GM21423 (cell line): ENCODE data around the gene JPH4.

ENCODE experiments used
- ATAC-seq: cut with Tn5 transposase; IDR thresholded peaks from one replicate; pipeline ENCODE4 v1.9.1; 2021; ENCODE audit warnings: mild to moderate bottlenecking, moderate library complexity; ENCODE audit not compliant: unreplicated experiment

Gene JPH4

DNA sequence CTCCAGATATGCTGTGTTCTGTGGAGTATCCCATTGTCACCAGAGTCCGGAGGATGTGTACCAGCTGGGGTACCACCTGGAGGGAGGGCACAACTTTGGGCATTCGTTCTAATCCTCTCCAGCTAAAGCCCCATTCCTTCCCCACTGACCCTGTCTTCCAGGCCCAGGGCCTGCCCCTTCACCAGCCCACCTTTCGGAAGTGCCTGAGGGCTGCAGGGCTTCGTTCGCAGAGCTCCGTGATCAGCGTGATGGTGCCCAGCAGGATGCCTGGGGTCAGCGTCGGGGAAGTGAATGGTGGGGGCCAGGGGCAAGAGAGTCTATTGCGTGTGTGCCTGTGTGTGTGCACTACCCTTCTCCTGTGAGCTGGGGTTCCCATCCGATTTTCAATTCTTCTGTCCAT is 13.0 kb downstream of the JPH4 start:
- ATAC-seq, result no peak

DNA sequence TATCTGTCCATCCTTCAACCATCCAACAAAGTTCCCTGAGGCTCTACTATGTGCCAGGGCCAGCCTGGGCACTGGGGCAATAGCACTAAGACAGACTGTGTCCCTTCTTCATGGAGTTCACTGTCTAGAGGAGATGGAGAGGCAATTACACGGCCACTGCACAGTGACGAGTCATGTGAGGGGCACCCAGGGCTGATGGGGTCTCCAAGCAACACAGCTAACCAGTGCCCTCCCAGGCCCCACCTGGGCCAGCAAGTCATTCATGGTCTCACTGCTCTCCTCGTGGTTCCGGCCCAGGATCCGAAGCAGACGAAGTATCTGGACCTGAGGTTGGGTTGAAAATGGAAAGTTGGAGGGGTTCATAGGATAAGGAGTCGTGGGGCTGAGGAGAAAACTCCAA is 13.7 kb downstream of the JPH4 start:
- ATAC-seq, result no peak

DNA sequence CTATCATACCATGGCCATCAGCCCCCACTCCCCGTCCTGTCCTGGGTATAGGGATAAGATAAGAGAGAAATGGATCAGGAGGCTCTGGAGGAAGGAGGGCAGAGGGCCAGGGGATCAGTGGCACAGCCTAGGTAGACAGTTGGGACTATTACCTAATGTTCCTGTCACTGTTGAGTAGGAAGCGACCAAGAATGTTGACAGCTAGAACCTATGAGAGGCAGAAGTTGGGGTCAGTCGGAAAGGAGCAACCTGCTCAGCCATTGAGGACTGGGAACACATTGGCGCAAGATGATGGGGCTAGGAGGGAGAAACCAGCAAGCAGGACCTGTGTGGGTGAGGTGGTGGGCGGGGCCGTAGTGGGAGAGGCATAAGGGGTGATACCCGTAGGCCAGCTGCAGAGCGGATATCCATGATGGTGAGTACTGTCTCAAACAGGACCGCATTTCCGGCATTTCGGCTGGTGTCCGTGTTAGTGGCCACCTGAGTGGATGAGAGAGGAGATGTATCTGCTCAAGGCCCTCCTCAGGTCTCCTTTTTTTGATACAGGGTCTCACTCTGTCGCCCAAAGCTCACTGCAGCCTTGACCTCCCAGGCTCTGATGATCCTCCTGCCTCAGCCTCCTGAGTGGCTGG is 14.3 kb downstream of the JPH4 start:
- ATAC-seq, result no peak

DNA sequence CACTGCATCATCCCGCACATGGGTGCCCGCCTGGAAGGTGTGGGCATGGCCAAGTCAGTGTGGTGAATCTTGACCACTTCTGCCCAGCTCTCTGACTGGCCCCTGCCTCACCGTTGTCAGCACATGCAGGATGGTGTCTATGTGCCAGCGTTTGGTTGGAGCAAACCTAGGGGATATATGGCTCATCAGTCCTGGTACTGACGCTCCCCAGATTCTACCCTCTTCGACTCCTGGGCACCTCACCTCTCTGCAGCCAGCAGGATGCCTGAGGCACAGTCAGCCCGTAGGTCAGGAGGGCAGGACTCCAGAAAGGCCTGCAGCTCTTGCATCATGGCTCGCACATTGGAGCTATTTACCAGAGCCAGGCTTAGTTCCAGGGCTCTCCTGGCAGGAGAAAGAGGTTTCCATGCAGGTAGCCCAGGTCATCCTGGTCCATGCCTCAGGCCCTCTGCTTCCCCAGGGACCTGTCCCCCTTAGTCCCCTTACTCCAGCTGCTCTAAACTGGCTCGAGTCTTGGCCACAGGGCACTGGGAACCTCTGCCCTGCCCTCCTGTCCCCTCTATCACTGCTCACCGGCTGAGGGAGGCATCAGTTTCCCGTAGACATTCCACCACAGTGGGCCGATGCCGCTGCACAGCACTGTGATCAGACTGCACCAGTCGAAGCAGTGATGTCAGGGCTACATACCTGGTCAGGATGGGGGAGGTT is 15.0 kb downstream of the JPH4 start:
- ATAC-seq, result no peak

DNA sequence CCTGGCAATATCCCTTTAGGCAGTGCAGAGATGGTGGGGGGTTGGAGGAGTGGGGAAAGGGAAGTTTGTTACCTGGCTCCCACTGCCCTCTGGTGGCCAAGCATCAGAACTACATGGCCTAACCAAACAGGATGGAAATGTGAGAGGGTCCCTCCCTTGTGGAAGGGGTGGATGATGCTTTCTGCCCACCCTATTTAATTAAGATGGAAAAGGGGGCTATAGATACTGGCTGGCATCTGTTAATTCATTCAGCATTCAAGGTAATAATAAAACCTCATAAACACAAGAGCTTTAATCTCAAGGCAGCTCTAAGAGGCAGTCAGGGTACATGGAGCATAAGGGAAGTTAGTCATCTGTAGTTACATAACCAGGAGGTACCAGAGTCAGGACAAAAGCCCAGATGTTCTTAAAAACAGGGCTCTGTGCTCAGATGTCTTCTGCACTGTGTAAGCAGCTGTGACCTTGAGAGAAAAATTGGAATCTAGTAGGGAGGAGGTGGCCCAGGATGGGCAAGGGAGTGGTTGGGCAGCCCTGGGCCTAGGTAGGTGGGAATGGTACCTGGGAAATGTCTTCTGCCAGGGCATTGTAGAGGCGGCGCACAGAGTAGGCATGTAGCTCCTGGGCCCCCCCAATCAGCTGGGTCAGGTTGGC is 15.6 kb downstream of the JPH4 start:
- ATAC-seq, result no peak

DNA sequence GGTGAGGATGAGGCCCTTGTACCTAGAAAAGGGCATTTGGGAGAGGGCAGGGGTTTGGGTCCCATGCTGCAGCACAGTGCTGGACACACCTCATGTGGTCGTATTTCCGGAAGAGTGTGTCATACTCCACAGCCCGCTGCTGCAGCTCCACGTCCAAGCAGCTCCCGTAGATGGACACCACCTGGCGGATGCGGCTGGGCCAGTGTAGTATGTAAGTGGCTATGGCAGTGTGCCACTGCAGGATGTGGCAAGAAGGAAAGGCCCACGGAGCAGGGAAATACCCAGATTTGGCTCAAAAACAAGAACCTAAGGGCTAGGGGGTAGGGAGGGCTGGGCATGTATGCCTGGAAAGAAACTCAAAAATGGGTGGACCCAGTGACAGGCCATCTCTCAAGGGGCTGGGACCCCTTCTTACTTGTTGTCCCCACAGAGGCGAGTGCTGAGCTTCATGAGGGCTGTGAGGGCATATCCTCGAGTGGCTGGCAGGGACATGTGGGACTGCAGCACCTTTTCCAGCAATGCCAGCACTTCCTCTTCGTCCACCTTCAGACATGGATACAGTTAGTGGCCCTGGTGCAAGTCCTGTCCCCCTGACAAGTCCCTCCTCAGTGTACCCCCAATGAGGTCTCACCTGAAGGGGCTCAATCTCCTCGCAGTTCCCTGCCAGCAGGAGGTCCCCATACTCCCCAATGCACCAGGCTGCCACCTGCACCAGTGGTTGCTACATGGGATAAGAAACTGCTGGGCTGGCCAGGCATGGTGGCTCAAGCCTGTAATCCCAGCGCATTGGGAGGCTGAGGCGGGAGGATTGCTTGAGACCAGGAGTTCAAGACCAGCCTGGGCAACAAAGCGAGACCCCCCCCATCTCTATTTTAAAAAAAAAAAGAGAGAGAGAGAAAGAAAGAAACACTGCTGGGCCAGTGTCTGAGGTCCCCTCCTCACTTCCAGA is 16.4 kb downstream of the JPH4 start:
- no peak for ATAC-seq

DNA sequence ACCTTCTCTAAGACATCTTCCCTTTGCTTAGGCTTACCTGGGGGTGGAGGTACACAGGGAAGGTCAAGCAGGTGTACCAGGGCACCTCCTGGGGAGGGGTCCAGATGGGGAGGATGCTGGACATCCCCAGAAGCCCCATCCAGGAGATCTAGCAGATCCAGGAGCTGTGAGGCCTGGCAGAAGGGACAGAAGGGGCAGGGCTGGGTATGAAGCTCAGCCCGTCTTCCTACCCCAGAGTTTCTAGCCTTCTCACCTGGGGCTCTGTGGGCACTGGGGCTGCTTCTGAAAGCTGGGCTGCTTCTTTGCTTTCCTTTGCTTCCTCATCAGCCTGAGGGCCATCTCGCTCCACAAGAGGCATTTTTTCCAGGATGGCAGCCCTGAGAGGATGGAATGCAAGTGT is 17.3 kb downstream of the JPH4 start:
- no peak for ATAC-seq

DNA sequence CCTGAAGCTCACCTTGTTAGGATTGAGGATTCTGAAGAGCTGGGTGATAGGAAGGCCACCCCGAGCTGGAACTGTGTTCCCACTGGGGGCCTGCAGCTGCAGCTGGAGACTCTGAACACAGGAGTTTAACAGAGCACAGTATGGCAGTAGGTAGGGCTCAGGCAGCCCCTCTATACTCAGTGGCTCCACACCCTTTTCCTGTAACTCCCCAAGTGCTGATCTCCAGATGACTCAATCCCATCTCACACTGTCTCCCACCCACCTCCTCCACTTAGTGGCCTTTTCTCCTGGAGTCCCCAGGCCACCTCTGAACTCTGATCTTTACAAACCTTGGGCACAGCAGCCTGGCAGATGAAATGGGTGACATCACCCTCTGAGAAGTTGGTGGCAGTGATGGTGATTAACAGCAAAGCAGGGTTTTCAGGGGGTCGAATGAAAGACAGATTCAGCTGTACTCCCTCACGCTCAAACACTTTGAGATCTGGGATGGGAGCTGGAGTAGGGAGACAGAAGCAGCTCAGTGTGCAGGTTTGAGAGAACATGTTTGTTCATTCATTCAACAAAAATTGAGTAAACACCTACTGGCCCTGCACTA is 18.6 kb downstream of the JPH4 start:
- no peak for ATAC-seq

DNA sequence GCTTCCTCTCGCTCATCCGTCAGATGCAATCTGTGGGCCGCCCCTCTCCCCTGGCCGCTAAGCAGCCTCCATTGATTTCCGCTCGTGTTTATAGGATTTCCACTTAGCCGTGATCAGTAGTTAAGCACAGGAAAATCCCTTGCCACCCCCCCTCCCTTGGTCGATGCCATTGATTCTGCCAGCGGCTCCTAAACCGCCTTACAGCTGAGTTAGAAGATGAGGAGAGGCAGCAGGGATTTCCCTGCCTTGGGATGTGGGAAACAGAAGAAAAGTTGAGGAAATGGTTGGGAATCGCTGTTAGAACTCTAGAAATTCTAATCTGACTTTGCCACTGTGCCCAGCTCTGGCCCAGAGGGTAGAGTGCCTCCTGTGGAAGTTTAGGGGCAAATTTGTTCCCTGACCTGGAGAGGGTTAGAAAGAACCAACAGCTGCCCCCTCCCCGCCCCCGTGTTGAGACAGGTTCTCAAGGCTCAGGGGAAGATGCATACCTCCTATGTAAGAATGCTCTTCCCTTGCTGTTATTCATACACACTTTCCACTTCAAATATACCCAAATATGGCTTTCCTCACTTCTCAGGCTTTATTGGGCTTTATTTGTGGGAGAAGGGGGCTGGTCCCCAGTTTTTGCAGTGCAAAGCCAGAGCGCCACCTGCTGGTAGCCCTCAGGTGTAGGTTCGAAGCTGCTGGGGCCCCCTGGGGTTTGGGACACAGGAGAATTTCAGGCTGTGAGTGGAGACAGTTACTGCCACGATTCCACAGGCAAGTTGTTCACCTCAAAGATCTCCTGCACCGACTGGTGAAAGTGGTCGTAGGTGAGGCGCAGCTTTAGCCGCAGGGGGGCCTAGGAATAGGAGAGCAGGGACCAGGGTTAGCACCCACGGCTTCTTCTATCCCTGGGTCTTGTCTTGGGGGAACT is 19.3 kb downstream of the JPH4 start:
- no peak for ATAC-seq

DNA sequence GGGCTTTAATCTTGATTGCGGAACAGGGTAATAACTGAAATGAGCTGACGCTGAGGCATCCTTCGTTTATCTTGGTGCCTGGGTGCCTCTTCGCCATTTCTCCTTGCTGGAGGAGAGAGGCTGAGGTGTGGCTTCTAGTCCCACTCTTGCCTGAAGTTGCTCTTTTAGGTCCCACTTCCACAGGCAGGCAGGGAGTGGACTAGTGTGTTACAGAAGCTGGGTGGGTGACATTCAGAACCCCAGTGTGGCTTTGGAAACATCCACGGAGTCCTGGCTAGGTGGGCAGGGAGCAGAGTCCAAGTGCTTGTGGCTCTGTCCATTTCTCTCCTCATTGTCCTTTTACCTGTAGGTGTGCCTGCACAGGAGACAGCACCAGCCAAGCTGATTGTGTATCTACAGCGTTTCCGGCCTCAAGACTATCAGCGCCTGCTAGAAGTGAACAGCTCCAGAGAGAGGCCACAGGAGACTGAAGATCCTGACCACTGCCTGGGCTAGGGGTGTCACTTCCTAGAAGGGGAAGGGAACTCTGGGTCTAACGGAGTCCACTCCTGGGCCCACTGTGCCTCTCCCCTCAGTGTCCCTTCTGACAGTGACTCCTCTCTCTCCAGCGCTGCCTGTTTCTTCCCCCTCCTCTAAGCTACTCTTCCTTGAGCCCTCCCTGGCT is 20.1 kb downstream of the JPH4 start:
- ATAC-seq, result no peak

DNA sequence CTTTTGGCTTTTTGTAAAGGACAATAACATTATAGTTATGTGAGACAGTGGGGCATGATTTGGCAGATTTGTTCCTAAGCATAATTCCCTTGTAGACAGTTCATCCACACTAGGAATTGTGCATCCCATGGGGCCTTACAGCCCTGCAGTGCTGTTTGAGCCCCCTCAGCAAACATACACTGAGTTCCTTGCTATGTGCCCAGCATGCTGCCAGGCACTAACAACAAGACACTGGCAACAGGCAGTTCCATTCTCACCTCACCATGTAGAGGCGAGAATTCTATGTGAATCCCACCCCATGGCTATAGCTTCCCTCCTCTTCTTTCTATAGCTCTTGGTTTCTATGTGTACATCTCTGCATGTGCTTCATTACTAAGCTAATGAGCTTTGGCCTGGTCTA is 20.6 kb downstream of the JPH4 start:
- no peak for ATAC-seq

DNA sequence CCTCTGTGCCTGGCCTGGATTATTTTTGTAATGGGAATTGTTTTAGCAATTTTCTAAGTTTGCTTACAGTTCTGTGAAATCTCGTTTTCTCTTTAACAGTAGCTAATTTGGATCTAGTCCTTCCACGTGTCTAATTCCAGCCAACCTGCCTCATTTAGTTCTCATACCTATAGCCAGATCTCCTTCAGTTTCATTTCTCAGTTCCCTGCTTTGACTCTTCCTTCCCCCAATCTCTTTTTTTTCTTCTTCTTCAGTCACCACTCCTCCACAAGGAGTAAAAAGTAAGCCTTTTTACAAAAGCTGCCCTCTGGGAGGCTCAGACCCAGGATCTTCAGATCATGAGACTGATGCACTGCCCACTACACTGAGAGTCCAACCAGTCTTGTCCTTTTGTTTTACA is 21.1 kb downstream of the JPH4 start:
- ATAC-seq, result no peak

DNA sequence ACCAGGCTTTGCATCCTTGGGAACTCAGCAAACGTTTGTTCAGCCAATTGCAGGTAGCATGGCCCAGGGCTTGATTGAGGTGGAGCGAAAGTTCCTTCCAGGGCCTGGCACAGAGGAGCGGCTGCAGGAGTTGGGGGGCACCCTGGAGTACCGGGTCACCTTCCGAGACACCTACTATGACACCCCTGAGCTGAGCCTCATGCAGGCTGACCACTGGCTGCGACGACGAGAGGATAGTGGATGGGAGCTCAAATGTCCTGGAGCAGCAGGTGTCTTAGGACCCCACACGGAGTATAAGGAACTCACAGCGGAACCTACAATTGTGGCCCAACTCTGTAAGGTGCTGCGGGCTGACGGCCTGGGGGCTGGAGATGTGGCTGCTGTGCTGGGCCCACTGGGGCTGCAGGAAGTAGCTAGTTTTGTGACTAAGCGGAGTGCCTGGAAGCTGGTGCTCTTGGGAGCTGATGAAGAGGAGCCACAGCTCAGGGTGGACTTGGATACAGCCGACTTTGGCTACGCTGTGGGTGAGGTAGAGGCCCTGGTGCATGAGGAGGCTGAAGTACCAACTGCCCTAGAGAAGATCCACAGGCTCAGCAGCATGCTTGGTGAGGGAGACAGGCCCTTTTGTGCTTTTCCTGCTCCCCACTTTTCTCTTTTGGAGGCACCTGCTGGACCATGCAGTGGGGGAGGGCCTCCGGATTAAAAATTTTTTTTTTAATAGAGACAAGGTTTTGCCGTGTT is 21.7 kb downstream of the JPH4 start:
- ATAC-seq, result no peak

DNA sequence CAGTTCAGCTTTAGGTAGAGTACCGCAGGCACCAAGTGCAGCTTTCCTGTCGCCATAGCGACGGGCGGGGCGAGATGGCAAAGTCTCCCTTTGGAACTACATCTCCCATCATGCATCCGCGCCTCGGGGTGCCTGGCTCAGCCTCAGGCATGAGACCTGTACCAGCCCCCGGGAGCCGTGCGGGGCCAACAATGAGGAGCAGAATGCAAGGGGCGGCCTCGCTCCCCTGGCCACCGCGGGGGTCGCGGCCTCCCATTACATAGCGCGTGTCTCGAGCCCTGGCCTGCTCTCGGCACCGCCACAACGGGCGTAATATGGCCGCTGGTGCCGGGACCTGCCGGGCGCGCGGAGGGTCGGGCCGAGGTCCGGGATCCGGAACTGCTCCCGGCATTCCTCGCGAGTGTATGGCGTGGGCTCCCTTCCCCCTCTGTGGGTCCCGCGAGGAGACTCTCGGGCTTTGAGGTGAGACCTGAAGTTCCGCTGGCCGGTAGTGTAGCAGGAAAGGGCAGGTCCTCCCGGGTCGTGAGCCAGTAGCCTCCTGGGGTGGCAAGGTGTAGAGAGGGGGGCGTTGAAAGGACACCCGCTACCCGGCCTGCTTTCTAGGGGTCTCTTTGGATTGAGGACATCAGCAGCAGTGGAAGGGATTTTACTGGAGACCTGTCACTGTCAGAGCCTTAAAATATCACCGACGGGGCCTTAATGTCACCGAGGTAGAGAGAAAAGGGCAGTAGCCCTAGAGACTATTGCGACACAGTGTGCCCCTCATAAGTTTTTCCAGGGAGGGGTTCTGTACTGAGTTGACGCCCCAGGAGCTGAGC is 22.5 kb downstream of the JPH4 start, which contains the start of gene THTPA:
Gene THTPA, plus strand, starts transcription at position 390 of the 818 bp plus-strand sequence. CDS start 487 bp downstream, outside the sequence.
- peak; percentile 84 for ATAC-seq

DNA sequence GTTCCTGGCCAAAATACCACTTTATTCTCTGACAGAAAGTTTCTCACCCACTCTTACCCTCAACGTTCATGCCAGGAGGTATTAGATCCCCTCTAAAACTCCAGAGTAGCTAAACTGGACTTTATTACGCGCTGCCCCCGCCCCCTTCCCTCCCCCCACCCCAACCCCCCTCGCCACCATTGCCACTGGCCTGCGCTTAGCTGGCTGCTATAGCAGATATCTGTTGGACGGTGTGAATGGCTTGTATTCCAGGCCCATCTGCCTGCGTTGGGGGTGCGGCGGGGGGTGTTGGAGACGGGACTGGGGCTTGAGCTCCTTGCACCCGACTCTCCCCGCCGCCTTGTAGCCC is 23.1 kb downstream of the JPH4 start:
- no peak for ATAC-seq

DNA sequence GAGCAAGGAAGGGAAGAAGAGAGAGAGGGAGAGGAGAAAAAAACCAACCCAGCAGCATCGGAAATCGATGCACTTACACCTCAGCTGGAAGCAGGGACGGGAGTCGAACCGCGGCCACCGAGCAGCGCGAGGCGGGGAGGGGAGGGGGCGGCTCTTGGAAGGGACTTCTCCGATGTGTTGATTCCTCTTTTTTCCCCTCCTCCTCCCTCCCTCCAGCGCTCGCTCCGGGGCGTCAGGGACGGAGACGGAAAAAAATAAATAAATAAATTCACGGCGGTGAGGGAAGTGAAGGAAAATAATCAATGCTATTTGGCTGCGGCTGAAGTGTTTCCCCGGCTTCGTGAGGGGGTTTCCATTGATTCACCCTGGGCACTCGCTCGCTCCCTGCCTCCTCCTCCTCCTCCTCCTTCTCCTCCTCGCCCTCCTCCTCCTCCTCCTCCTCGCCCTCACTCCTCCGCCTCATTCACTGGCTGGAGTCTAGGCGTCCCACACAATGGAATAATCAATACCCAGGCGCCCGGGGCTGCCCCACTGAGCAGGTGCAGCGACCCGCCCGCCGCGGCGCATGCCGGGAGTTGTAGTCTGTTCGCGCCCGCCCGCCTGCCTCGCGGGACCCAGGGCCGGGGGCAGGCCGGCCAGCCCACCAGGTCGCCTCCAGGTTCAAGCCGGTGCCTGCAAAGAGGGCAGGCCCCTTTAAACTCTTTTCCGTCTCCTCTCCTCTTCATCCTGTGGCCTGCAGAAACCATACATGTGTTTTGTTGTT is 27.1 kb downstream of the JPH4 start, which contains the start of gene ZFHX2:
Gene ZFHX2, minus strand, starts transcription at position 500 of the 763 bp plus-strand sequence. CDS start 16,440 bp downstream, outside the sequence.
- peak; percentile 43 for ATAC-seq

DNA sequence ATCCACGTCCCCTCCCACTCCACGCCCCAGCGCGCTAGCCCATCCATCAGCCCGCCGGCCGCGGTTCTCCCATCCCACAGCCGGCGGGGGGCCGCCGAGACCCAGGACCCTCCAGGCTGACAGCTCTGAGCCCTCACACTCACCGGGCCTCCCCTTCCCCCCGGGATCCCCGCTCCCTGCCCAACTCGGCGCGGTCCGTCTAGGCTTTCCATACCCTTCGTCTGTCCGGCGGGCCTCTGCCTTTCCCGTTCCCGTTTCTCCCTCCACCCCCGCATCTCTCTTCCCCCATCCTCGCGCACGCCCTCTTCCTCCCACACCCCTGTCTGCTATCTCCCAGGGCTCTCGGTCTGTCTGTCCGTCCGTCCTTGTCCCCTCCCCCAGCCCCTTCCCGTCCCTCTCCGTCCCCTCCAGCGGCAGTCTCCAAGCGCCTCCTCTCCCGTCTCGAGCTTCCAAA is 27.8 kb downstream of the JPH4 start:
- ATAC-seq, result no peak
